DND-41 (cell line): ENCODE data around the gene ASIC1.

Experiments
- ATAC-seq: fragments of 200-7000 bp; cut with Tn5 transposase; 3 replicates; pipeline ENCODE4 v1.9.1; 2021; ENCODE audit warnings: low read depth; ENCODE audit not compliant: insufficient read depth
- DNase-seq: peaks from one replicate; pipeline ENCODE4 v3.0.0-alpha.2; 2020
- H2AFZ ChIP-seq: 2 replicates; pipeline ENCODE4 v1.6.0; 2012; ENCODE audit warnings: low read depth, low read length
- H3K27ac ChIP-seq: 2 replicates; pipeline ENCODE4 v1.5.1; 2012; ENCODE audit warnings: low read length, inconsistent platforms
- H3K27me3 ChIP-seq: fragments of 200-600 bp; sonication (generic); 2 replicates; pipeline ENCODE4 v1.6.0; 2012; ENCODE audit warnings: low read length, mild to moderate bottlenecking, inconsistent platforms; ENCODE audit not compliant: insufficient read depth, poor library complexity
- H3K36me3 ChIP-seq: 2 replicates; pipeline ENCODE4 v1.5.1; 2012; ENCODE audit warnings: low read length, inconsistent platforms; ENCODE audit not compliant: insufficient read depth
- H3K4me1 ChIP-seq: 2 replicates; pipeline ENCODE4 v1.5.1; 2012; ENCODE audit warnings: mild to moderate bottlenecking, low read length; ENCODE audit not compliant: insufficient read depth
- H3K4me2 ChIP-seq: 2 replicates; pipeline ENCODE4 v1.6.0; 2012; ENCODE audit warnings: mild to moderate bottlenecking, moderate library complexity, low read length, inconsistent platforms; ENCODE audit not compliant: insufficient read depth
- H3K4me3 ChIP-seq, 2 experiments: fragments of 200-600 bp in 1 of 2; shearing (Covaris generic) in 1 of 2; 2 replicates each; pipeline ENCODE4 v1.5.1; 2012 to 2016; ENCODE audit warnings: inconsistent platforms in 2 of 2, low read length in 2 of 2, mild to moderate bottlenecking in 2 of 2, low read depth in 1 of 2, moderate library complexity in 1 of 2
- H3K79me2 ChIP-seq: 2 replicates; pipeline ENCODE4 v1.6.0; 2012; ENCODE audit warnings: low read length, inconsistent platforms; ENCODE audit not compliant: insufficient read depth
- H3K9ac ChIP-seq: 2 replicates; pipeline ENCODE4 v1.6.0; 2012; ENCODE audit warnings: low read depth, mild to moderate bottlenecking, inconsistent platforms, low read length, moderate library complexity
- H3K9me3 ChIP-seq: 2 replicates; pipeline ENCODE4 v1.5.1; 2012; ENCODE audit warnings: low read length, moderate library complexity, mild to moderate bottlenecking, inconsistent platforms; ENCODE audit not compliant: insufficient read depth, severe bottlenecking
- H4K20me1 ChIP-seq: 2 replicates; pipeline ENCODE4 v1.6.0; 2012; ENCODE audit warnings: low read length; ENCODE audit not compliant: insufficient read depth
- EZH2 ChIP-seq: IDR thresholded peaks from 3 replicates; pipeline ENCODE4 v1.6.1; 2012; ENCODE audit warnings: borderline replicate concordance, low read depth, mild to moderate bottlenecking, moderate library complexity, low read length, inconsistent platforms; ENCODE audit not compliant: severe bottlenecking
- TF ChIP-seq, protein P1 (sequence below): IDR thresholded peaks from 2 replicates; pipeline ENCODE4 v1.5.1; 2012; ENCODE audit warnings: borderline replicate concordance, low read length, moderate library complexity, mild to moderate bottlenecking; ENCODE audit not compliant: poor library complexity, severe bottlenecking; ENCODE audit errors: extremely low read depth

Gene ASIC1

DNA sequence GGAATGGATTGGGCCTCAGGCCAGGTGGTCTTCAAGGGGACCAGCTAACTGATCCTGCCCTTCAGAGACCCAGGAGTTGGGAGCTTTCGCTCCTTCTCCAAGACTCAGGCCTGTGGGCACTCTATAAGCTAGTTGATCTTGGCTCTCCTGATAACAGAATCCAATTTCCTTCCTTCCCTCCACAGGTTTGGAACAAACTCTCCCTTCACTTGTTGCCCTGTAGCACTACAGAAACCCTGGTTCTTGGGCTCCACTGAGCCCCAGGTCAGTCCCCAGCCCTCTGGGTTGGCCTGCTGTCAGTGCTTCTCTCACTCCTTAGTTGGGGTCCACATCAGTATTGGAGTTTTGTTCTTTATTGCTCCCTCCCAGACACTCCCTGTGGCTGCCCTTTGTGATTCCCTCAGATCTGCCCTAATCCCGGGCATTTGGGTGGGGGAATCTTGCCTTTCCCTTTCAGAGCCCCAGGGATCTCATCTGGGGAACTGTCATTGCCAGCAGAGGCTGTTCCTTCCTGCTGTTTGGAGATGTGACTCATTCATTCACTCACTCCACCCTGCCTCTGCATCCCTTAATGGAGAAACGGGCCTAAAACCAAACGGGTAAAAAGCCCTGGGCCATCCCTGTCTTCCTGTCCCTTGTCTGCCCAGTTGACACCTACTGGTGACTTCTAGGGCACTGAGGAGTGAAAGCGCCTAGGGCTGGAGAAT lies 42.1 kb downstream of the ASIC1 start:
- Histone ChIP-seq H3K9ac (no peak overlapping the region), H3K36me3 (peaks cover 65% of the 10 kb centered on the region), H3K4me1 (peaks cover 10% of the 10 kb centered on the region), H3K27ac (no peak overlapping the region), H3K79me2 (no peaks in the 10 kb centered on the region), H3K4me3 (no peak overlapping the region), H3K27me3 (no peaks in the 10 kb centered on the region), H3K9me3 (no peaks in the 10 kb centered on the region), H2AFZ (no peak overlapping the region), H3K4me2 (no peak overlapping the region), H4K20me1 (peaks cover 6% of the 10 kb centered on the region; the same call in 1 of the 2 replicates)
- TF ChIP-seq, protein P1, sequence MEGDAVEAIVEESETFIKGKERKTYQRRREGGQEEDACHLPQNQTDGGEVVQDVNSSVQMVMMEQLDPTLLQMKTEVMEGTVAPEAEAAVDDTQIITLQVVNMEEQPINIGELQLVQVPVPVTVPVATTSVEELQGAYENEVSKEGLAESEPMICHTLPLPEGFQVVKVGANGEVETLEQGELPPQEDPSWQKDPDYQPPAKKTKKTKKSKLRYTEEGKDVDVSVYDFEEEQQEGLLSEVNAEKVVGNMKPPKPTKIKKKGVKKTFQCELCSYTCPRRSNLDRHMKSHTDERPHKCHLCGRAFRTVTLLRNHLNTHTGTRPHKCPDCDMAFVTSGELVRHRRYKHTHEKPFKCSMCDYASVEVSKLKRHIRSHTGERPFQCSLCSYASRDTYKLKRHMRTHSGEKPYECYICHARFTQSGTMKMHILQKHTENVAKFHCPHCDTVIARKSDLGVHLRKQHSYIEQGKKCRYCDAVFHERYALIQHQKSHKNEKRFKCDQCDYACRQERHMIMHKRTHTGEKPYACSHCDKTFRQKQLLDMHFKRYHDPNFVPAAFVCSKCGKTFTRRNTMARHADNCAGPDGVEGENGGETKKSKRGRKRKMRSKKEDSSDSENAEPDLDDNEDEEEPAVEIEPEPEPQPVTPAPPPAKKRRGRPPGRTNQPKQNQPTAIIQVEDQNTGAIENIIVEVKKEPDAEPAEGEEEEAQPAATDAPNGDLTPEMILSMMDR, result no peak
- no peak for TF ChIP-seq EZH2
- ATAC-seq (no peak), DNase-seq (no peak)

DNA sequence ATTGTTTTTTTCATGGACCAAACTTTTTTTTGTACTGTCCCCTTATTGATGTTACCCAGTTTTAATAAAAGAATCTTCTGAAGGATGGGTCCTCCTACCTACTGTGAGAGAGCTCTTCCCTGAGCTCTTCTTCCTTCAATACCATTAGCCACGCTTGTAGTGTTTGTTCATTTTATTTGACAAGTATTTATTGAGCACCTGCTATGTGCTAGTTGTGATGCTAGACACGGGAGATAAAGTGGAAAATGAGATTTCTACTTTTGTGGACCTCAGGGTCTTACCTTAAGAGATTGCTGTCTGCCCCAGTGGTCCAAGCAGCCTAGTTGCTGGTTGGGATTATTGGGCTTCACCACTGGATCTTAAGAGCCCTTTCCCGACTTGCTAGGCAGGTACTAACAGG lies 43.2 kb downstream of the ASIC1 start:
- ATAC-seq, result no peak
- H3K4me3 ChIP-seq, result no peak overlapping the region
- no peak for TF ChIP-seq EZH2
- TF ChIP-seq, protein P1, result no peak
- H3K4me2 ChIP-seq, result no peak overlapping the region
- peaks cover 6% of the 10 kb centered on the region; the same call in 1 of the 2 replicates for H4K20me1 ChIP-seq
- H3K4me1 ChIP-seq, result peaks cover 10% of the 10 kb centered on the region
- H3K27ac ChIP-seq, result no peak overlapping the region
- no peaks in the 10 kb centered on the region for H3K9me3 ChIP-seq
- H2AFZ ChIP-seq, result no peak overlapping the region
- no peak for DNase-seq
- no peaks in the 10 kb centered on the region for H3K79me2 ChIP-seq
- no peak overlapping the region for H3K9ac ChIP-seq
- peaks cover 54% of the 10 kb centered on the region for H3K36me3 ChIP-seq
- no peaks in the 10 kb centered on the region for H3K27me3 ChIP-seq

DNA sequence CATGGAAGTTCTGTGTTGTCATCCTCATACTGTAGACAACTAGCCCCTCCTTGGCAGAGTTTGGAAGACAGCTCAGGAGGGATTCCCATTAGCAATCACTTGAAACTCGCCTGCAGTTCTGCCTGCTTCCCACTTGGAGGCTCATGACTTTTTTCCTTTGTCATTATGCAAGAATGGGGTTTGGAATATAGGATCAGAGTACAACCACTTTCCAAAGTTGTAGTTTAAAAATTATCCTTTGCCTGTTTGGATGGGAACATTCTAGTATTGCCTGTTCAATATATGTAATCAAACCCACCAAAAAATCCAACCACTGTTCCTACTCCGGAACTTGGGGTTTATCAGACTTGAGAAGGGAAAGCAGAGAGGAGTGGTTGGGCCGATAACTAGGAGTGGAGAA lies 44.3 kb downstream of the ASIC1 start:
- no peak for DNase-seq
- TF ChIP-seq, protein P1, result peak; percentile 52
- TF ChIP-seq EZH2, result no peak
- Histone ChIP-seq H3K27ac (no peak overlapping the region), H3K9me3 (no peaks in the 10 kb centered on the region), H3K4me1 (peaks cover 10% of the 10 kb centered on the region), H4K20me1 (peaks cover 6% of the 10 kb centered on the region; the same call in 1 of the 2 replicates), H3K79me2 (no peaks in the 10 kb centered on the region), H3K27me3 (no peaks in the 10 kb centered on the region), H3K4me3 (no peak overlapping the region), H3K36me3 (peaks cover 43% of the 10 kb centered on the region), H3K9ac (no peak overlapping the region), H3K4me2 (no peak overlapping the region), H2AFZ (no peak overlapping the region)
- no peak for ATAC-seq

DNA sequence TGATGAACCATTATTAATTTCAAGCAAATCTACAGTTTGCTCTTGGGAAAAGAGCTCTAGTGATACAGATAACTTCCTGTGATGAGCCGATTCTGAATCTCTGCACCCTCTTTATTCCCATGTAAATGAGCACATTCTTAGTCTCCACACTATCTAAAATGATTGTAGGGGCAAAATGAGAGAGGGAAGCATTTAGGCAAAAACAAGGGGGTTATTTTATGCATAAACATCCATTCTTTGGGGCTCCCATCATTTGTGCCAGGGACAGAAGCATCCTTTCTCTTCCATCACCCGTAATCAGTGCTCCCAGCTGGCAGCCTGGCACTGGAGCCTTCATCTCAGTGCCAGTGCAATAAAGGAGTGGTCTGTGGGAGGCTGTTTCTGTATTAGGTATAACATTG lies 44.7 kb downstream of the ASIC1 start:
- H2AFZ ChIP-seq, result no peak overlapping the region
- no peak overlapping the region for H3K9ac ChIP-seq
- H3K4me2 ChIP-seq, result no peak overlapping the region
- H3K27me3 ChIP-seq, result no peaks in the 10 kb centered on the region
- TF ChIP-seq EZH2, result no peak
- TF ChIP-seq, protein P1, result no peak
- H3K79me2 ChIP-seq, result no peaks in the 10 kb centered on the region
- peaks cover 6% of the 10 kb centered on the region; the same call in 1 of the 2 replicates for H4K20me1 ChIP-seq
- DNase-seq (no peak), ATAC-seq (no peak)
- H3K9me3 ChIP-seq, result no peaks in the 10 kb centered on the region
- peaks cover 10% of the 10 kb centered on the region for H3K4me1 ChIP-seq
- peaks cover 38% of the 10 kb centered on the region for H3K36me3 ChIP-seq
- no peak overlapping the region for H3K4me3 ChIP-seq
- H3K27ac ChIP-seq, result no peak overlapping the region
